HG02759 (cell line): ENCODE measurements around the gene AGO1.

Experiments
- ATAC-seq: cut with Tn5 transposase; IDR thresholded peaks from one replicate; pipeline ENCODE4 v1.9.1; 2021; ENCODE audit warnings: mild to moderate bottlenecking, moderate library complexity; ENCODE audit not compliant: unreplicated experiment

AGO1 gene

DNA sequence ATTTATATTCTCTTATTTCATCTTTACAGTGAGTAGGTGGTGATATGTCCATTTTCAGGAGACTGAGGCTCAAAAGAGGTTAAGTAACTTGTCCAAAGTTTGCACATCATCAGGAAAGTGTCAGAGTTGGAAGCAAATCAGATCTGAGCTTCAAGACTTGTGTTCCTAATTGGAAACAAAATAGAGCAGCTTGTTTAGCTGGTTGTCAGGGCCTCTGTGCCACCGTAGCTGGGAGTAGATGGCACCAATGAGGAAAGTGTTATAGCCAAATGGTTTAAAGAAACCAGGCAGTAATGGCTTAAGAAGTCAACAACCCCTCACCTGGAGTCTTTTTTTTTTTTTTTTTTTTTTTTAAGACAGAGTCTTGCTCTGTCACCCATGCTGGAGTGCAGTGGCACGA, 19.7 kb downstream of the AGO1 start:
- ATAC-seq = no peak

DNA sequence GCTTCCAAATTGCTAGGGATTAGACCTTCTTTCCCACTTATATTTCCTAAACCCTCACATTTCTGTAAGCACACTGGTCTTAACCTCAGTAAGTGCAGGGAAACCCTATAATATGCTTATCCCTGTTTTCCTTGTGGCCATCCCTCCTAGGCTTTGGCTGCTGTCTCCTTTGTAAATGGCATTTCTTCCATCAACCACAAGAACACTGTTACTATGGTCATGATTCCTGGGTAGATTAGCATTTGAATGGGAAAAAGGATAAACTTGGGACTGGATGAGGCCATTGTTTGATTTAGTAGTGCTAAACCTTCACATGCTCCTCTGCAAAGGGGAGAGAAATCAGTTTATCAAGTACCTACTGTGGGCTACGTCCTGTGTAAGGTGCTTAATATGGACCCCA, 31.7 kb downstream of the AGO1 start:
- ATAC-seq = no peak

GRCh38 chr1:35915693-35916092, 32.7 kb downstream of the AGO1 start:
- no peak for ATAC-seq

- no peak for ATAC-seq
Measured at GRCh38 chr1:35923791-35924221, 40.8 kb downstream of the AGO1 start.

GRCh38 chr1:35924838-35925237, 41.8 kb downstream of the AGO1 start:
- no peak for ATAC-seq

DNA sequence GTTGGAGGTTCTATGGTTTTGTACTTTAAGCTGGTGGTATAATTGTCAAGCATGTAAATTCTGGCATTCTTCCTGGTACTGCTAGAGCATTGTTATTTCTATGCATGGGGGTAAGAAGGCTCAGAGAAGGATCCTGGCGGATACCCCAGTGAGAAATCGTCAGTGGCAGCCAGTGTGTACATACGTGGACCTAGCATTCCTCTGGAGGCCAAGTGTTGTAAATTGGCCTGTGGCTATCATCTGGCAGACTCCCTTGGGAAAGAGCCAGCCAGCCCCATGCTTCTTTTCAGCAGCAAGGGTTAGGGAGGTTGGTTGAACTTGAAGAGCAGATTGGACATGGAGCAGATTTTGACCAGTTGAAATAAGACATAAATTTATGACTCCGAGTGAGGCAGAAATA, 42.7 kb downstream of the AGO1 start:
- no peak for ATAC-seq

DNA sequence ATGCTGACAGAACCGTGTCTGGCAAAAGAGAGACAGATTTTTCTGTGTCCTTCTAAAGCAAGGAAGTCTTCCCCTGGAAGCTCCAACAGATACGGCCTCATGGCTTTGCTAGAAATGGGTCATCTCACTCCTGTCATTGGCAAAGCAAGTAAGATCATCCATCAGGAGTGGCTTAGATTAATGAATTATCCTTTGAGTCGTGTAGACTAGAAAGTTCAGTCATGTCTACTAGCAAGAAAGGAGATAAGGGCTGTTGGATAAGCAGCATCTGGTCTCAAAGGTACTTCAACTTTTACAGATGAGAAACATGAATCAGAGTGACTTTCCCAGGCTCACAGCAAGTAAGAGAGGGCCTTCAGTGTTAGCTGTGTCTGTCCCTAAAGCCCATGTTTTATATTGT, 44.5 kb downstream of the AGO1 start:
- ATAC-seq = no peak

DNA sequence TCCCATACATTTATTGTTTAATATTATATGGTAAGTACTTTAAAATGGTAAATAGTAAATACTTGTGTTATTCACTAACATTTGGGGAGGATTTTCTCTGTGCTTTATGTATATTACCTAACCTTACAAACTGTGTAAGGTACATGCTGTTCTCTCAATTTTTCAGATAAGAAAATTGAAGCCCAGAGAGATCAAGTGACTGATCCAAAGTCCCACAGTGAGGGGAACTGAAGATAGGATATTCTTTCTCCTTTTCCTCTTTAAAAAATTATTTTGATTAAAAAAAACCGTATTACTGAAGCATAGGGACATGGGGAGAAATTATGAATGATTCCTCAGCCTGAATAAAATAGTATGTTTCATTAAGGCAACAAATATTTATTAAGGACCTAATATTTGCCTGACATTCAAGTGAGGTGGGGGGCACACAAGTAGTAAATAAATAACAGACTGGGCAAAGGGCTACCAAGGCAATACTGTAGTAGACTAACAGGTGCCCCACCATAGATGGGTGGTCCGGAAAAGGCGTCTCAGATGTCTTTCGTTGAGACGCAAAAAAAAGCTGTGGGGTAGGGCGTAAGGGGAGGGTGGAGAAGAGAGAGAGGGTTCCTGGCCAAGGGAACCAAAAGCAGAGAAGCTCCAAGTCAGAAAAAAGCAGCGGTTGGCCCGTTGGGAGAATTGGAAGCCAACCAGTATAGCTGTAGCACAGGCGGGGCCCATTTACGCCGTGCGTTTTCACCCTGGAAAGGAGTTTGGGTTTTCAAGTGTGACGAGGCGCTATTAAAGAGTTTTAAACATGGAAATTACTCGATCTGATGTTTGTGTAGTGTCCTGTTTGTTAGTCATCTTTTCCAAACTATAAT, 47.0 kb downstream of the AGO1 start:
- no peak for ATAC-seq

DNA sequence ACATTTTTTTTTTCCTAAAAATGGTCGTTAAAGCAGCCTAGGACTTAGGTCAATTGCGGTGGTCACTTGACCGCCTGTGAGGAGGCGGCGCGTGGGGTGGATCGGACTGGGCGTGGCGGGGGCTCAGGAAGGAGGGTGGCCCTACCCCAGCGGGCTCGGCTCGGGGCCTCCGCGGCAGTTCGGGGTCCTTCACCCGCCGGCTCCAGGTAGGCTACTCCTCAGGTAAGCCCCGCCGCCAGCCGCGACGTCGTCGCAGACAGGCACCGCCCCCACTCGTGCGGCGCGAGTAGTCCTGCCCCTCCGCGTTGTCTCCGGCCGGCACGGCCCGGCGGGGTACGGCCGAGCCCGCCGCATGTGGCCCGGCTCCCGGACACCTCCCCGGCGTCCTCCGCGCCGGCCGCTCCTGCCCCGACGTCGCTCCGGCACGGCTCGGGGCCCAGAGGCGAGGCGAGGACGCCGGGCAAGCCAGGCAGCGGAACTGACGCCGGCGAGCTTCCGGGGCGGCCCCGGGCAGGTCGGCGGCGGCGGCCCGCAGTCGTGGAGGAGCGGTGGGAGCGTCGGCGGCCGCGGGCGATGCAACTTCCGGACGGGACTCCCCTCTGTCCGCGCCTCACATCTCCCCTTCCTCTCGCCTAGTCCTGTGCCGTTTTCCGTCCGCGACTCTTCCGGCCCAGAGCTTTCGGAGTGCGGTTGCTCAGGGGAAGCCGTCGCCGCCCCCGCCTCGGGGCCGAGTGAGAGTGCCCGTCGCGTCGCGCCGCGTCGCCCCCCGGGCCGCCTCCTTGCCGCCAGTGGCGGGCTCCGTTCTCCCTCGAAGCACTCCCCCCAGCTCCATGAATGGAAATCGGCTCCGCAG, 47.8 kb downstream of the AGO1 start, which contains the start of gene AGO3:
Gene AGO3, plus strand, starts transcription at position 513 of the 853 bp plus-strand sequence. Its CDS starts 322 bp downstream, at position 835.
- ATAC-seq = peak; percentile 88

- ATAC-seq = peak; percentile 36
Measured at GRCh38 chr1:35931446-35932157, 48.6 kb downstream of the AGO1 start.

DNA sequence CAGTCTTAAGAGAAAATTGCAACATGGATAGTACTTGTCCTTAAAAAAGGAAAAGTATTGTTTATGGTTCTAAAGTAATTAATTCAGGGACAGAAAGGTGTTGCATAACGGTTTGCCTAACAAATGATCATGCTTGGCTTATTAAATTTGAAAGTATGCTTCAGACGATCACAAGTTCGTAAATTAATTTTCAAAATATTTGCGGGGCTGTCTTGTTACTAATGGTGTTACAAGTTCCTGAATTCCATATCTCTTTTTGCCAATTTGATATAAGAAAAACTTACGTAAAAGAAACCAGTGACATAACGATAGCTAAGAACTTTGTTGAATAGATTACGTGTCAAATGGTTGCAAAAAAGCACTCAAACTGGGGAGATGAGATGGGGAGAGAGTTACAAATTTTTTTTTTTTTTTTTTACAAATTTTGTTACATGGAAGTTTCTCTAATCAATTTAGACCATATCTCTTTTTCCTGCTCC, 49.2 kb downstream of the AGO1 start:
- no peak for ATAC-seq

DNA sequence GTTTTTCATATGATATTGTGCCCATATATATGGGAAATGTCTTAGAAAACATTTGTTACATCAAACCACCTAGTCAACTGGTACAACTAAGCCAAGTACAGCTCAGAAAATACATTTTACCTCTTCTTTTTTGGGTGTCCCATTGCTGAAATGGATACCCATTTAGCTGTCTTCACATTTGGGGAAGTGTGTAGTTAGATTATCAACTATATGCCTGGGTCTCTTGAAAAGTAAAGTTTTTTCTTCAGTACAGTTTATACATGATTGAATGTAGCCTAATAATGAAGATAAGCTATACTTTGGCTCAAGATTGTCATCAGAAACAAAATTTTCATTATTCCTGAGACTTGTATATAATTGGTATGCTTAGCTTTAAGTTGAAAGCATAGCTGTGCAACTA, 49.9 kb downstream of the AGO1 start:
- ATAC-seq = no peak

GRCh38 chr1:35935442-35936388, 52.7 kb downstream of the AGO1 start:
- no peak for ATAC-seq

DNA sequence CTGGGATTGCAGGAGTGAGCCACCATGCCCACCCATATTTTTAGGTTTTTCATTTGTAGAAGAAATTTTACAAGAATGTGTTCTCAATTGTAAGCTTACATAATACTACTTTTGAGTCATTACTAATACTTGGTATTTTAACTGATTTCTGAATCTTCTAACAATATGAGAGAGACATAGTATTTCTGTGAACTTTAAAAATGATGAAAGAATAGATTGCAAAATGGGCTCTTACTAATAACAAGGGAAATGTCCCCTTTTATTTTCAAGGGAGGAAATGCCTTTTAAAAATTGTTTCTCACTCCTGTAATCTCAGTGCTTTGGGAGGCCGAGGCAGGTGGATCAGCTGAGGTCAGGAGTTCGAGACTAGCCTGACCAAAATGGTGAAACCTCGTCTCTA, 53.8 kb downstream of the AGO1 start:
- no peak for ATAC-seq

DNA sequence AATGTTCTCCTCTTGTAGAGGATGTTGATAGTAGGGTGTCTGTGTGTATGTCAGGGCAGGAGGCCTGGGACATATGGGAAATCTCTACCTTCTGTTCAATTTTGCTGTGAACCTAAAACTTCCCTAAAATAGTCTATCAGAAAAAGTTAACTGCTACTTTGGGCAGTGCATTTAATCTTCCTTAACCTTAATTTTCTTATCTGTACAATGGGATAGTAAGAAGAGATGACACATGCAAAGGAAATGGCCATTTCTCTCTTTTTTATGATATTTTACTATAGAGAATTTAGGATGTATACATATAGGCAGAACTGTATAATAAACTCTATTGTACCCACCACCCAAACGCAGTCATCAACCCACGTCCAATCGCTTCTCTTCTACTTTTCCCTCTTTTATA, 56.5 kb downstream of the AGO1 start:
- no peak for ATAC-seq

DNA sequence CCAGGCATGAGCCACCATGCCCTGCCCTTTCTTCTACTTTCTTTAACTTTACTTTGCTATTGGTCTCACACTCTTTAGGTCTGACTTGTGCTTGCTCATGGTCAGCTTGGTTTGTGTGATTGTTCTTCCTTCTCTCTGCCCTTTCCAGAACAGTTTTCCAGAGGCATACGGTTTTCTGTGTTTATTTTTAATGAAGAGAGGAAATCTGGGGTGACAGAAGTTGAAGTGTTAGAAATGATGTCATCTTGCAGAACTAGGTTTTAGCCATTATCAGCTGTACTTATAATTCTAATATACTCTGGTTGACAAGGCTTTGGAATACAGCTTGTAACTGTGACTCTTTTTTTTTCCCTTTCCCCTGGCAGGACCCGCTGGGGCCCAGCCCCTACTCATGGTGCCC, 62.3 kb downstream of the AGO1 start:
- ATAC-seq = no peak

- no peak for ATAC-seq
Measured at GRCh38 chr1:35947547-35947946, 64.5 kb downstream of the AGO1 start.

- no peak for ATAC-seq
Measured at GRCh38 chr1:35958558-35958957, 75.5 kb downstream of the AGO1 start.

DNA sequence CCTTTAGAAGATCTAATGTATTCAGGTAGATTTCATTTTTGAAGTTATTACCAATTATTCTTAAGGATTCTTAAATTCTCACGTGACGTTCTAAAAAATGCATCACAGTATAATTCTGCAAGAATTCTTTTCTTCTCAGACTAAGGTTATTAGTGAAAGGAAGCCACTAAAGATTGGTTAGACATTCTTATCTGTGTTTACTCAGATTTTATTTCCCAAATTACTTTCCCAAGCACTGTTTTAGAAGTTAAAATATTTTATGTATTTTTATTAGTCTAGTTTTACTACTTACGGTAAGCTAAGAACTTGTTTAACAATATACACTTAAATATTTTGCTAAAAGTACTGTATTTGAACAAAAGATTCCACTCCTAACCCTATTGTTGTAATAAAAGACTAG, 76.3 kb downstream of the AGO1 start:
- no peak for ATAC-seq

DNA sequence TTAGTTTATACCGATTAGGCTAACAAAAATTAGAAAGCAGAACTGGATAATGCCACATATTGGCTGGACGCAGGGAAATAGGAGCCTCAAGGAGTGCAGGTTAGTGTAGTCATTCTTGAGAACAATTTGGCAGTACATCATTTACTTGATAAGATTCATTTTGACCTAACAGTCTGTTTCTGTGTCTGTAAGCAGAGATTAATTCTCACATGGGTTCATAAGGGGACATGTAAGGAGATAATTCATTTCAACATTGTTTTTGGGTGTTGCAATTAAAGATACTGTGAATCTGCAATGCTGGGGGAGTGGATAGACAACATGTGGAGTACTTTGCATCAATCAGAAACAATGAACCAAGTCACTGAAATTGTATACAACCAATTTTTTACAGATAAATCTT, 79.9 kb downstream of the AGO1 start:
- no peak for ATAC-seq
